ENCODE results near the gene FCHSD2.

FCHSD2 gene

GRCh38 chr11:73059915-73060314 lies 82.2 kb downstream of the FCHSD2 start:
- no peaks in the 10 kb centered on the region for H3K36me3 ChIP-seq
- peaks cover 3% of the 10 kb centered on the region for H3K4me1 ChIP-seq
- no peaks in the 10 kb centered on the region for H3K9me3 ChIP-seq
- no peaks in the 10 kb centered on the region for H3K27me3 ChIP-seq
- DNase-seq, result no peak
- TF ChIP-seq, protein P1, sequence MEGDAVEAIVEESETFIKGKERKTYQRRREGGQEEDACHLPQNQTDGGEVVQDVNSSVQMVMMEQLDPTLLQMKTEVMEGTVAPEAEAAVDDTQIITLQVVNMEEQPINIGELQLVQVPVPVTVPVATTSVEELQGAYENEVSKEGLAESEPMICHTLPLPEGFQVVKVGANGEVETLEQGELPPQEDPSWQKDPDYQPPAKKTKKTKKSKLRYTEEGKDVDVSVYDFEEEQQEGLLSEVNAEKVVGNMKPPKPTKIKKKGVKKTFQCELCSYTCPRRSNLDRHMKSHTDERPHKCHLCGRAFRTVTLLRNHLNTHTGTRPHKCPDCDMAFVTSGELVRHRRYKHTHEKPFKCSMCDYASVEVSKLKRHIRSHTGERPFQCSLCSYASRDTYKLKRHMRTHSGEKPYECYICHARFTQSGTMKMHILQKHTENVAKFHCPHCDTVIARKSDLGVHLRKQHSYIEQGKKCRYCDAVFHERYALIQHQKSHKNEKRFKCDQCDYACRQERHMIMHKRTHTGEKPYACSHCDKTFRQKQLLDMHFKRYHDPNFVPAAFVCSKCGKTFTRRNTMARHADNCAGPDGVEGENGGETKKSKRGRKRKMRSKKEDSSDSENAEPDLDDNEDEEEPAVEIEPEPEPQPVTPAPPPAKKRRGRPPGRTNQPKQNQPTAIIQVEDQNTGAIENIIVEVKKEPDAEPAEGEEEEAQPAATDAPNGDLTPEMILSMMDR (IDR thresholded peaks at IDR 0.05; ENCODE audit: low read depth, low read length), result no peak
- no peak overlapping the region for H3K4me3 ChIP-seq (ENCODE audit: low read depth, low read length)

DNA sequence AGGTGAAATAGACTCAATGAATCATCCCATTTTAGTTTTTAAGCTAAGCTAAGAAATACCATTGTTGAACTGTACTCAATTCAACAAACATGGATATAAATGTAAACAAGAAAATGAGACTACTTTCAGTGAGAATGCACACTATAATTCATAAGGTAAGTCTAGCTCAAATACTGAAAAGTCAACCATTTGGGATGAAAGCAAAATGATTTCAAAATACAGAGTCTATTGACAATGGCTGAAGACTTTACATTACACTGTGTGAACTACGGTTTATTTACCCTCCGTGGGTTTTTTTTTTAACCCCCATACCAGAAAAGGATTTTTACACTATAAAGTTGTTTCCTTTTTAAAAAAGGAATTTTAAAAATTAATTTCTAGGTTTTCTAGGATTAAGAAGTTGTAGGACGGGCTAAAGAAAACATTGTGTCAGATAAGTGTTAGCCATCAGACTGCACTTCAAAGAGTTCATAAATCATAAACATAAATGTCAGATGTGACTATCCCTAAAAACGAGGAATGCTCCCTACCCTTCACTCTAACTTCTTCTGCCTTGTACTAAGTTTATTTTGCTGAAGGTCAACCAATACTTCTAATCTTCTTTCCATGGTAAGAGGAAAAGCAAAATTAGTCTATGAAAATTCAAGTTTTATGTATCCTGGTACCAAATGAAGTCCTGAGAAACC lies 83.0 kb downstream of the FCHSD2 start:
- TF ChIP-seq, protein P1 (IDR thresholded peaks at IDR 0.05; ENCODE audit: low read depth, low read length), result no peak
- peaks cover 5% of the 10 kb centered on the region for H3K4me1 ChIP-seq

DNA sequence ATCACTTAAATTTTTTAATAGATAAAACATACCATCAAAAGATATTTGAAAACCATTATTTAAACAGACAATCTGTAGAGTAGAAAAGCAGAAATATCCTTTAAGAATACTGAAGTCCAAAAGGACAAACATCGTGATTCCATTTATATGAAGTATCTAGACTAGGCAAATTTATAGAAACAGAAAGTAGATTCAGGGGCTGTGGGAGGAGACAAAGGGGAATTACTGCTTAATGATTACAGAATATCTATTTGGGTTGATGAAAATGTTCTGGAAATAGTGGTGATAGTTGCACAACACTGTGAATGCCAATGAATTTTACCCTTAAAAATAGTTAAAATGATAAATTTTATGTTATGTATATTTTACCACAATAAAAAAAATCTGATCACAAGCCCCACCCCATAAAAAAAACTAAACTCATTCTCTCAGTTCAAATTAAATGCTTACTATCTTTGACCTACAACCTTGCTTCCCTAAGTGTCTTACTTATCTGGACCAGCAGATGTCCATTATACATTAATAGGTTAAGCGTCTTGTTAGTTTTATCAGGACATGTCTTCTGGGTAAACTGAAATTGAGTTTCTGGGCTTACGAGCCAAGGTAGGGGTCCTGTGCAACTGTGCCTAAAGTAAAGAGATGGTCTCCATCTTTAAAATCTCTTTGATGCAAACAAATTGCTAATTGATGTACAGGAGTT lies 86.3 kb downstream of the FCHSD2 start:
- no peaks in the 10 kb centered on the region for H3K9me3 ChIP-seq
- peaks cover 6% of the 10 kb centered on the region for H3K4me1 ChIP-seq
- TF ChIP-seq, protein P1 (IDR thresholded peaks at IDR 0.05; ENCODE audit: low read depth, low read length), result no peak
- peak; percentile 11 for DNase-seq
- no peak overlapping the region for H3K4me3 ChIP-seq (ENCODE audit: low read depth, low read length)
- H3K36me3 ChIP-seq, result no peaks in the 10 kb centered on the region
- H3K27me3 ChIP-seq, result no peaks in the 10 kb centered on the region

More for the DNA sequence above, 83.0 kb downstream of the FCHSD2 start:
- Histone ChIP-seq H3K36me3 (no peaks in the 10 kb centered on the region), H3K27me3 (no peaks in the 10 kb centered on the region), H3K9me3 (no peaks in the 10 kb centered on the region), H3K4me3 (ENCODE audit: low read depth, low read length) (no peak overlapping the region)
- no peak for DNase-seq

- DNase-seq, result no peak
- TF ChIP-seq, protein P1 (IDR thresholded peaks at IDR 0.05; ENCODE audit: low read depth, low read length), result no peak
- H3K4me3 ChIP-seq (ENCODE audit: low read depth, low read length), result no peak overlapping the region
- no peaks in the 10 kb centered on the region for H3K36me3 ChIP-seq
- H3K27me3 ChIP-seq, result no peaks in the 10 kb centered on the region
- H3K4me1 ChIP-seq, result peaks cover 6% of the 10 kb centered on the region
- no peaks in the 10 kb centered on the region for H3K9me3 ChIP-seq
Observed at GRCh38 chr11:73055002-73055401, 87.1 kb downstream of the FCHSD2 start.

DNA sequence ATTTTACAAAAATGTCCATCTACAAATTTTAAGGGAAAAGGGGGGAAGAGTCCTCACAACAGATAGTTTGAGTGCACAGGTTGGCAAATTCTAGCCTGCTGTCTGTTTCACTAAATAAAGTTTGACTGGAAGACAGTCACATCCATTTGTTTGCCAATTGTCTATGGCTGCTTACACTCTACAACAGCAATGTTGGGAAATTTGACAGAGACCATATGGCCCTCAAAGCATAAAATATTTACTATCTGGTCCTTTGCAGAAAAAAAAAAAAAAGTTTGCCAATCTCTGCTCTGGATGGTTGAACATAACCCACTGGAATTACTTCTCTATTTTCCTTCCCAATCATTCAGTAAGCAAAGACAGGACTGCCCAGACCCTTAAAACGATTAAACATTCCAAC lies 88.2 kb downstream of the FCHSD2 start:
- Histone ChIP-seq H3K4me1 (peaks cover 6% of the 10 kb centered on the region), H3K27me3 (no peaks in the 10 kb centered on the region), H3K9me3 (no peaks in the 10 kb centered on the region), H3K4me3 (ENCODE audit: low read depth, low read length) (no peak overlapping the region), H3K36me3 (no peaks in the 10 kb centered on the region)
- no peak for DNase-seq
- TF ChIP-seq, protein P1 (IDR thresholded peaks at IDR 0.05; ENCODE audit: low read depth, low read length), result no peak

DNA sequence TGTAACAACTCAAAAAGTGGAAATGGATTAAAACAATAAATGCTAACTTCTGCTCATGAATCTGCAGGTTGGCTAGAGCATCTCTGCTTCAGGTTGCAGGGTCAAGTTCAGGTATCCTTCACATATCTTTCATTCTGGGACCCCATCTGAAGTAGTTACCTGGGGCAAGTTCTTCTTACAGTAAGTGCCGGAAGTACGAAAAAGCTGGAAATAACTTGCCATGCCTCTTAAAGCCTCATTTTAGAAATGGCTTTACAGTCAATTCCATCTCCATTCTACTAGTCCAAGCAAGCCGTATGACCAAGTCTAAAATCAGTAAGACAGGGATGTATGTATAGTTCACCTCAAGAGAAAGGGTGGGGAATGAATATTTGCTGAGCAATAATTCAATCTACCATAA lies 93.7 kb downstream of the FCHSD2 start:
- Histone ChIP-seq H3K36me3 (no peaks in the 10 kb centered on the region), H3K27me3 (no peaks in the 10 kb centered on the region), H3K4me3 (ENCODE audit: low read depth, low read length) (no peak overlapping the region), H3K9me3 (no peaks in the 10 kb centered on the region), H3K4me1 (no peaks in the 10 kb centered on the region)
- TF ChIP-seq, protein P1 (IDR thresholded peaks at IDR 0.05; ENCODE audit: low read depth, low read length), result no peak
- no peak for DNase-seq
